Astrocyte of the hippocampus (primary cell): ENCODE results near the gene NDEL1.
A peak's percentile ranks its signal among the peaks of the same experiment; 100 is the strongest.
"Not testable (repeated sequence)": the region's sequence is repeated elsewhere in the genome, so short reads cannot be mapped to it uniquely, and the experiment has no call there.

Source experiments
- DNase-seq: peaks from one replicate; pipeline ENCODE4 v3.0.0; 2011; ENCODE audit warnings: low read depth, low spot score

The NDEL1 gene, protein sequence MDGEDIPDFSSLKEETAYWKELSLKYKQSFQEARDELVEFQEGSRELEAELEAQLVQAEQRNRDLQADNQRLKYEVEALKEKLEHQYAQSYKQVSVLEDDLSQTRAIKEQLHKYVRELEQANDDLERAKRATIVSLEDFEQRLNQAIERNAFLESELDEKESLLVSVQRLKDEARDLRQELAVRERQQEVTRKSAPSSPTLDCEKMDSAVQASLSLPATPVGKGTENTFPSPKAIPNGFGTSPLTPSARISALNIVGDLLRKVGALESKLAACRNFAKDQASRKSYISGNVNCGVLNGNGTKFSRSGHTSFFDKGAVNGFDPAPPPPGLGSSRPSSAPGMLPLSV

DNA sequence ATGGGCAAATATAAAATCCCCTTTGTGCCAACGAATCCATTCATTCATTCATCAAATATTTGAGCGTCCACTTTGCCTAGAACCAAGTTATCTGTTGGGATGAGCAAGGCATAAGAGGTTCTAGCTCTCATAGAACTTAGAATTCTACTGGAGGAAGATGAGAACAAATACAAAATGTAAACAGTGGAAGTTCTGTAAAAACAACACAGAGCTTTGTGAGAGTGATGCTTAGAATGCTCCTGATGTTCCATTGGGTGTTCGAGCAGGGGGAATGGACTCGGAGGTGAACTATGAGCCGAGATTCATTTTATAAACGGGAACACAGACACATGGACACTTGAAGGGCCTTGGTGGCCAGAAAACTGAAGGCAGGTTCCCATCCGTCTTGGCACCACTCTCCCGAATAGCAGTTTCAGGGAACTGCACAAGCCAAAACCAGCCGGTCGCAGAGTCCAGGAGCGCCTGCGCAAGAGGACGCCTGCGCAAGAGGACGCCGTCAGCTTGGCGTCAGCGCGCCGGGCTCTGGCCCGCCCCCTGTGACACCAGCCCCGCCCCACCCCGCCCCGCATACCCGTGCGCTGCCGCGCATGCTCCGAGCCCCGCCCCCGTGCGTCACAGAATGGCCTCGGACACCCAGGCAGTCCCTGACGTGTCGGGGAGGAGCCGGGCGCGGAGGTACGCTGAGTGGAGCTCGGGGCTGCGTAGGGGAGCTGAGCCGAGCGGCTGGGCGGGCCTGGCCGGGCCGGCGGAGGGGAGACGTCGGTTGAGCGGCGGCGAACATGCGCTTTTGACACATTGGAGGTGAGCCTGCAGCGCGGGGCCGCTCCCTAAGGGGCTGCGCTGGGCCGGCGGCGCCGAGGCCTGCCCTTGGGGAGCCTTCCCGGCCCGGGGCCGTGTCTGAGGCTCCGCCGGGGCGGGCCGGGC is at the start of gene NDEL1:
NDEL1 (plus strand) TSS at position 640 of the 924 bp plus-strand sequence. CDS start 8,388 bp downstream, outside the sequence.
- peak; percentile 100 for DNase-seq

DNA sequence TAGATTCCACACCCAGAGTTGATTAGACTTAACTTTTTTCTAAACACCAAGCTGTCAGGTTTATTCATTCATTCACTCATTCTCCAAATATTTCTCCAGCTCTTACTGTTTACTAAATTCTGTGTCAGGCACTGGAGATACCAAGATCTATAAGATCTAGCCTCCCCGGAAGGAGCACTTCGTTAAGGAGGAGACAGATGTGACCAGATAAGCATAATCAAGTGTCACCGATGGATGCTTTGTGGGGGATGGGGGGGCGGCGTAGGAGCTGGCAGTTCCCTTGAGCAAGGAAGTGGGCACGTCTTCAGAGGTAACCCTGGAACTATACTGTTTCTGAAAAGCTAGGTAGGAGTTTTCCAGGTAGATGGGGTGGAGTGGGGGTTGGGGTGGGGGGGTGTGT is 48.8 kb upstream of the NDEL1 start:
- DNase-seq = no peak

DNA sequence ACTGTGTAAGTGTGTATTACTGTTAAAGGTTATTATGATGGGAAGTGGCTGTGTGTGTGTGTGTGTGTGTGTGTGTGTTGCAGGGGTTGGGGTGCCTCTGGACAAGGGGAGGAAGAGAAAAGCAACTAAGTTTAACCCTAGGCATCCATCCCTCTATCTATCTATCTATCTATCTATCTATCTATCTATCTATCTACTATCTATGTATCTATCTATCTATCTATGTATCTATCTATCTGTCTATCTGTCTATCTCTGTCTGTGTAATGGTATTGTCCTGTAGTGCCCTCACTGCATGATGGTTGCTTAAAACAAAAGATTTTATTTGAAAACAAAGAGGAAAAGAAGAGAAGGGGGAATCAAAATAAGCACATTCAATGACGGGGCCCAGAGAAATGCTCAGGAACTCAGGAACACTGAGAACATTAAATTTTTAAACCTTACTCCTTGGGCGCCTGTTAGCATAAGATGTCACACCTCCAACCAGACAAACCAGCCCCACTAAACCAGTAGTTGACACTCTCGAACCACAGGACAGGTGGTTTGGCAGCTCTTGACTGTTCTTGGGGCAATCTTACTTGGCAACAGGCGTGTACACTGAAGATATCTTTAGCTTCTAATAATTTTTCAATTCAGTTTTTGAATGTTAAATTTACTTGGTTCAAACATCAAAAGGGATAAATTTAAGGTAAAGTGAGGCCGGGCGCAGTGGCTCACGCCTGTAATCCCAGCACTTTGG is 47.6 kb upstream of the NDEL1 start:
- DNase-seq = no peak

DNA sequence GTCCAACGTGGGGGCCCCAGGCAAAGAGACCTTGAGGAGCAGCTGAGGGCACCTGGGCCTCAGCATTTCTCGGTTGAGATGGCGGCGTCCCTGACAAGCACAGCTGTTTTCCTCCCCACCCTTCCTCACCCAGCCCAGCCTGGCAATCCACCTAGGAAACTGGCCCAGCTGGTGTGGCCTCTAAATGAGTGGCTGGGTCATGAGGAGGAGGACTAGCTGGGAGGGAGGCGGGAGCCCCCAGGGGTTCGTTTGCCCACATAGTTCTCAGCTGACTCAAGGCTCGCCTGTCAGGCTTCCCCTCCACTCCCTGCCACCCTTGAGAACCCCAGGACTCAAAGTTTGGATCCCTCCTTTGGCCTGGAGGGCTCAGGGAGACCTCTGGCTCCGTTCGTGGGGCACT is 44.0 kb upstream of the NDEL1 start:
- no peak for DNase-seq

DNA sequence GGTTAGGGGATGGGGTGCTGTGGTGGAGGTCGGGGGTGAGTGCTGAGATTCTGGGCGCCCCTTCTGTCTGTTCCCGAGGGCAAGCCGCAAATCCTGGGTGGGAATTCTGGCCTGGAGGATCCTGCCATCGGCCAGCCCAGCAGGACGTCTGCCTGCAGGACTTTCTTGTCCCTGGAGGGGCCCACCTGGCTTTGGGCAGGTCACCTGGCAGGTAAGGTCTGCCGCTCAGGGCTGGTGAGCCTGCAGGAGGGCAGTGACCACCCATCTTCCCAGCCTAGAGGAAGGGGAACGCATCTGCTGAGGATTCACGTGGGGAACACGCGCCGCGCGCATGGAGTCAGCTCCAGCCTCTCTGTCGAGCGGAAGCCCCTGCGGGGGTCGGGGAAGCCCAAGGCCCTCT is 43.4 kb upstream of the NDEL1 start:
- no peak for DNase-seq

DNA sequence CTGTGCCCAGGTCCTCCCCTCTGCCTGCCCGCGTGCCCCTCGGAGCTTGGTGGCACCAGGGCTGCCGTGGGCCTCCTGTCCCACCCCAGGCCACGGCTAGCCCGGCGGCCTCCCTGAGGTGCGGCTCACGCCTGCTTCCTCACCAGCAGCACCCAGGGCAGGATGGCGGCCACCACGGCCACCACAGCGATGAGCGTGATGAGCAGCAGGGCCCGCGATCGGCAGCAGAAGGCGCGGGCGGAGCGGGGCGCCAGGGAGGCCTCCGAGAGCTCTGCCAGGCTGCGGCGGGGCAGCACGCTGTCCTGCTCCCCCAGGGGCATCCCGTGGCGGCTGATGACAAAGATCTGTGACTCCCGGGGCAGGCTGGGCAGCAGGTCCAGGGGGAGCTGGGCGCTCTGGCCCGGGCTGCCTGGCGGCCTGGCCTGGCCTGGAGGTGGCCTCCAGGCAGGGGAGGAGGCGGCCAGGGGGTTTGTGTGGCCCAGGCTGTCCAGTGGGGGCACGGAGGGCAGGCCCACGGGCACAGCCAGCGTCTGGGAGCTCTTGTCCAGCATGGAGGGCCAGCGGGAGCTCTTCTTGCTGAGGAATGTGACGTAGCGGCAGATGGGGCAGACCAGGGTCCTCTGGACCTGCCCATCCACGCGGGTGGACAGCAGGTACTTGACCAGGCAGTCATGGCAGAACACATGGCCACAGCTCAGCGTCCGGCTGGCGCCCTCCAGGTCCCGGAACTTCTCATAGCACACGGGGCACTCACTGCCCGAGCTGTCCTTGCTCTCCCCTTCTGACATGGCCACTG is 42.8 kb upstream of the NDEL1 start:
- DNase-seq = no peak

DNA sequence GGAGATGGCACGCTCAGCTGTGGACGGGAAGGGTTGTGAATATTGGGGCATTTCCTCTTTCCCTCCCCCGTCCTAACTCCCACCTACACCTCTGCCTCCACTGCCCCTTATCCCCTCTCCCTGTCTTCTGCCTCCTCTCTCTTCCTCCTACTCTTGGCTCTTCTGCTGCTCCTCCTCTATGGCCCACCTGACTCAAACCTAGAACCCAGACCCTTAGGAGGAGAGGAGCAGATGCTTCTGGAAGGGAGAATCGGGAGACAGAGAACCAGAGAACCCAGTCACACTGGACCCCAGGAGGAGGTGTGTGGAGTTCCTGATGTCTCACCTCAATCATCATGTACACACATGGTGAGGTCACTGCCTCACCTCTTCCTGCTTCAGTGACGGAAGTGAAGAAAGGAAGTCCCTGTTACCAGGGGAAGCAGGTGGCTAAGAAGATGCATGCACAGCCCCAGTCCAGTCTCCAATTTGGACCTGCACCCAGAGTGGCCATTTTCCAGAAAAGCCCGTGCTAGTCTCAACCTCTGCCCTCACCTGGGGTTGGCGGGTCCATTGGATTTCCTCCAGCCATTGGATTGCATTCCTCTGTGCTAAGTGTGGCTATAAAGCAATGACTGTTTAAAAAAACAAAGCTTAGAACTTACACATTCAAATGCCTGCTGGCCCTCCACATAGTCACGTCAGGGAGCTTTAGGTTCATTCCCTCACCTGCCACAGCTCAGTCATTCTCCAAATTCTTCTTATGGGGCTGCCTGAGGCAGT is 42.0 kb upstream of the NDEL1 start:
- peak; percentile 28 for DNase-seq

DNA sequence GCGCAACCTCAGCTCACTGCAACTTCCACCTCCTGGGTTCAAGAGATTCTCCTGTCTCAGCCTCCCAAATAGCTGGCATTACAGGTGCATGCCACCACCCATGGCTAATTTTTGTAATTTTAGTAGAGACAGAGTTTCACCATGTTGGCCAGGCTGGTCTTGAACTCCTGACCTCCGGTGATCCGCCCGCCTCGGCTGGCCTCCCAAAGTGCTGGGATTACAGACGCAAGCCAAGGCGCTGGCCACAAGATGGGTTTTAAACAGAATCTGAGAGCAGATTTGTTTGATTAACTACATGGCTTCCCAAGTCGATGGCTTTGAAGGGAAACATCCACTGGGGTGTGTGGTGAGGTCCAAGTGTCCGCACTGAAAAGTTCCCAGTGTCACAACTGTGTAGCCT is 41.2 kb upstream of the NDEL1 start:
- DNase-seq = not testable (repeated sequence)

DNA sequence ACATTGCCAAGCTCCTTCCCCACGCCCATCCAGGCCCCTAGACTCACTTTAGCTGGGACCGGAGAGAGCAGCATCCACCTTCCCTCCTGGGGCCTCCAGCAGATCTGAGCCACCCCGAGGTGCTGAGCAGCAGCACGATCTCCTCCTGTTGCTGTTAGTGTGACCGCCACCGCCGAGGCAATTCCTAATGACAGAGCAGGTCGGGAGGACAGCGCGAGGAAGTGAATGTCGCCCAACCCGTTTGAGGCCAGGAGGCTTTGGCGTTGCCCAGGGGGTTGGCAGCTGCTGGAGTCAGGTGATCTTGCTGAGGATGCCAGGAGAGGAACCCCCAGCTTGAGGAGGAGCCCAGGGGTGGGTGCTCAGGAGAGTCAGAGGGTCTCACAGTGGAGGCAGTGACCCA is 38.0 kb upstream of the NDEL1 start, which contains the start of gene RNF222:
RNF222 (minus strand) TSS at position 192 of the 400 bp plus-strand sequence. CDS start 4,366 bp downstream, outside the sequence.
- no peak for DNase-seq

DNA sequence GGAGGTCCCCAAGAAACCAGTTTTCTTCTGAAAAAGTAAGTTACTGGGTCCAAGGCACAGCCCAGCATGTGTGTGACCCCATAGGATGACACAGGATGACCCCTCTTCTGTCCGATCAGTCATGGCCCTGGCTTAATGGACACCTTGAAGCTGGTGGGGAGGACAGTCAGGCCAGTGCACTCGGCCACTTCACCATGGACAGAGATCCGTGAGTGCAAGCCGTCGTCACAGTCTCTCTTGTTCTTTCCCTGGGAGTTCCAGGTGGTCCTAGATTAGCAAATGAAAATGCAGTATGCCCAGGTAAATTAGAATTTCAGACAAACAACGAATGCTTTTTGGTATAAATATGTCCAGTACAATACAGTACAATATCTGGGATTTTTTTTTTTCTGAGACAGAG is 36.7 kb upstream of the NDEL1 start:
- DNase-seq = no peak

DNA sequence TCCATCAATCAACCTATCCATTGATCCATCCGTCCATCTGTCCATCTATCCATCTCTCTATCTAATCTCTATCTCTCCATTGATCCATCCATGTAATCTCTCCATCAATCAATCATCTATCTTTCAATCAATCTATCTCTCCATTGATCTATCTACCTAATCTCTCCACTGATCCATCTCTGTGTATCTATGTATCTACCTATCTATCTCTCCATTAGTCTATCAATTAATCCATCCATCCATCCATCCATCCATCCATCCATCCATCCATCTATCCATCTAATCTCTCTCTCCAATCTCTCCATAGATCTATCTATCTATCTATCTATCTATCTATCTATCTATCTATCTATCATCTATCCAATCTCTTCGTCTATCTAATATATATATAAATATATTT is 34.6 kb upstream of the NDEL1 start:
- DNase-seq = no peak

DNA sequence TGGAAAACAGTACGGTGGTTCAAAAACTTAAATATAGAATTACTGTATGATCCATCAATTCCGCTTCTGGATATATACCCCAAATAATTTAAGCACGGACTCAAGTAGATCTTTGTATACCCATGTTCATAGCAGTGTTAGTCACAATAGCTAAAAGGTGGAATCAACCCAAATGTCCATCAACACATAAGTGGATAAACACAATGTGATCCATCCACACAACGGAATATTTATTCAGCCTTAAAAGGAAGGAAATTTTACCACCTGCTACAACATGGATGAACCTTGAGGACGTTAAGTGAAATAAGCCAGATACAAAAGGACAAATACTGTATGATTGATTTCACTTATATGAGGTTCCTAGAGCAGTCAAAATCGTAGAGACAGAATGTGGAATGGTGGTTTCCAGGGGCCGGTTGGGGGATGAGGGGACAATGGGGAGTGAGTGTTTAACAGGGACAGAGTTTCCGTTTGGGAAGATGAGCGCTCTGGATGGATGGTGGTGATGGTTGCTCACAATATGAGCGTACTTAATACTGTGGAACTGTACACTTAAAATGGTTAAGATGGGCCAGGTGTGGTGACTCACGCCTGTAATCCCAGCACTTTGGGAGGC is 32.7 kb upstream of the NDEL1 start:
- DNase-seq = no peak

DNA sequence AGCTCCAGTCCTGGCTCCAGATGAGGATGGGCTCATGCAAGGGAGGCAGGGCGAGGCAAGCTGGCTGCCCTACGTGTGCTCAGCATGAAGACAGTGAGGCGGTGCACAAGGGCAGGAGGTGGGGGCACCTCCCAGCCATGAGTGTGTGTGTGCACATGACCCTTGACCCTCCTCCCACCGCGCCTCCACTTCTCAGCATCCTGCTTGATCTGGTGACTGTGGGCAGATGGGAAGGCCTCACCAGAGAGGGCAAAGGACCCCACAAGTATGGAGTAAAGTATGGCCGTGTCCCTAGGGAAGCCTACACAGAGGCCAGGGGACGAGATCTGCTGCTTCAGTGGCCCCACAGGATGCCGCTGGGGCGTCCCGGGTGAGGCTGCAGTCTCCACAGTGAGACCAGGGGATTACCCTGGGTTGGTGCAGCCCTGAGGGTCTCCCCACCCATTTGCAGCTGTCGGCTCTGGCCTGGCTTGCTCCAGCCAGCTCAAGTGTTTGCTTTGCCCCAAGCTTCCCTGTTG is 30.1 kb upstream of the NDEL1 start:
- no peak for DNase-seq

DNA sequence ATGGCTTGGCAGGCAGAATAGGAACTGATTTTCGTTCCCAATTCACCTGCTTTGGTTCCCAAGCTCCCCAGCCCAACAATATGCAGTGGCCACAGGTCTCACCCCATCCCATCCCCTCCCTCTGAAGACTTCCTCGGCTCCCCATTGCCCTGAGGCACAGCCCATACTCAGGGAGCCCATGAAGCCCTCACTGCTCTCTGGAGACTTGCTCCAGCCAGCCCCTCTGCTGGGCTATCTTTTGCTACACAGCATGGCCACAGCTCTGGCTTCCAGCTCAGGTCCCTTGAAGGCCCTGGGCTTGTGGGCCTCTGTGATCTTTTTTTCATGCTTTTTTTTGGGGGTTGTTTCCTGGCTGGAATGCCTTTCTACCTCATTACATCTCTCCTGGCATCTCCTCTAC is 29.5 kb upstream of the NDEL1 start:
- no peak for DNase-seq

DNA sequence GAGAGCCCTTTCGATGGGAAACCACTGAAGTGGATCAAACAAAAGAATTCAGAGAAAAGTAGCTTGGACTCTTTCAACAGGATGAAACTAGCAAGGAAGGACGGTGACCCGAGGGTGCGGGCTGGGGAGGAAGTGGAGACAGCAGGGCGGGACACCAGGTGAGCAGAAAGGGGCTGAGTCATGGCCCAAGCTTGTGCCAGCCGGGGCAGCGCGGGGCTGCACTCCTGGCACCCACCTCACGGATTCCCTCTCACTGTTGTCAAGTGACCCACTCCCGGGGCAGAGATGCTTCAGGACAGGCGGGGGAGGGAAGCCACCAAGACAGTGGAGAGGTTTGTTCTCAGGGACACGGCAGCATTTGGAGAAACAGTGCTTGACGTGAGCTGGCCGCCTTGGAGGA is 27.3 kb upstream of the NDEL1 start:
- no peak for DNase-seq

DNA sequence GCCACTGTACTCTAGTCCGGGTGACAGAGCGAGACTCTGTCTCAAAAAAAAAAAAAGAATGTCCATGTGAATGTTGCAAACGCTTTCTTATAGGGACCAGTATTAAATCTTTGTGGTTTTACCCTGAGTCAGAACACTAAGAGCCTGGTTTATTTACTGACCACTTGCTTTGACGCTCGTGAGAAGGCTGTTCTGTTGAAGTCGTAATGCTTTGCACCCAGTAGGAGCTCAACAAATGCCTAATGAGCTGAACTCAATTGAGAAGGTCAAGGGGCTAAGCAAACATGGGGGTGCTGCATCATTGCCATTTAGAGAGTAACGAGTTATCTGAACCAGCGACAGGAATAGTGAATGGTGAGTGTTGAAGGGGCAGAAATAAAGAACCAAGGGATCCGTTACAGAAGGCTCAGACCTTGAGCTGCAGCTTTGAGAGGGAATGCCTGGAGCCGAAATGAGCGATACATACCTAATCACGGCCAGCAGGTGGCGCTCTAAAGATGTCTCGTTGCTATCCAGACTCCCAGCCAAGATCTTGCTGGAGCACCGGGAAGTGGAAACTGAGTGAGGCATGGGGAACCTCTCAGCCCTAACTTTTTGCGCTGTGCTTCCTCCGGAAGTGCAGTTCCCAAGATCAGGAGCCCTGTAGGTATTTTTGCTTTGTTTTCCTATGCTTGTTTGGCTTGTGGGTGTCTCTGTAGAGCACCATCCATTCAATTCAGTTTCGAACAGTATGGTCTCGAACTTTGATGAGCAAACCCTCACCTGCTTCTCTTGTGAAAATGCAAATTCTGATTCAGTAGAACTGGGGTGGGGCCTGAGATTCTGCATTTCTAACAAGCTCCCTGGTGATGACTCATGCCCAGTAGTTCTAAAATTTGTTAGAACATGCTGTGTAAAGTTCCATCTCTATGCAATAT is 25.5 kb upstream of the NDEL1 start:
- peak; percentile 93 for DNase-seq

DNA sequence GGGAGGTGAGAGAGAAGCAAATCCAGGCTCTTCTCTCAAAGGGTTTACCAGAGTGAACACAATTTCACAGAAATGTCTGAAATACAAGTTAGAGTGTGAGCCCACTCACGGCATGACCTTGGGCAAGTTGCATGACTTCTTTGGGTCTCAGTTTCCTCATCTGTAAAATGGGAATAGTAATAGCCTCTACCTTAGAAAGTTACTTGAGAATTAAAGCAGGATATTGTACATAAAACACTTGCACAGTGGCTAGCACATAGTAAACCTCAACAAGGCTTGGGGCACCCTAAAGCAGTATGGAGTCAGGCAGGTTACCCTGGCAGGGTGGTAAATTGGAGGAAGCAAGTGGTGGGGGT is 24.8 kb upstream of the NDEL1 start:
- DNase-seq = no peak

DNA sequence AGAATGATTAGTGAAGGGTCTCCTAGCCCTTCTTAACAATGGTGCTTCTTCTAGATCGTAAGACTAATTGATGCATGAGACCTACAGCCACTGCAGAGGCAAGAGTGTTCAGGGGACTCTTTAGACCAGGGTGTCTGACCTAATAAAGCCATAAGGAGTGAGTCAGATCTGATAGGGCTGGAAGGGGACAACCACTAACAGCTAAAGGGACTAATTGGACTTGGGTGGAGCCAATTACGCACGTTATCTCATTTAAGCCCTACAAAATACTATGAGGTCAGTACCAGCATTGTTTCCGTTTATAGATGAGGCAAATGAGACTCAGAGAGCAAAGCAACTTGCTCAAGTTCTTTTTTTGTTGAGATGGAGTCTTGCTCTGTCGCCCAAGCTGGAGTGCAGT is 23.6 kb upstream of the NDEL1 start:
- DNase-seq = no peak

DNA sequence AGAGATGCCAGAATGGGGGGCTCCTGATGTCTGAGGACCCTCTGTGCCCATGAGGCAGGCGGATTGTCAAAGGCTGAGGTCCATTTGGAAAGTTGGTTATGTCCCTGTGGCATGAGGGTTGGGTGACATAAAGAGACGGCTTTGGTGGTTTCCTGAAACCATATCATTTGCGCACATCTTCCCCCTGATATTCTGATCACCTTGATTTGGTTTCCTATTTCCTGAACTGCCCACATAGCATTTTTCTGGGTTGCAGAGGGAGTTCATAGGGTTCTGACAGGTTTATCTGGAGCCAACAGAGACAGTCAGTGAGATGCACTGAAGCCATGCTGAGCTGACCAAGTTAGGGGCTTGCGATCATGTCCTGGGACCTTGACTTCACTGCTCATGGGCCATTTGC is 22.4 kb upstream of the NDEL1 start:
- no peak for DNase-seq
